Measurements from ENCODE around the gene IL23A.

DNA sequence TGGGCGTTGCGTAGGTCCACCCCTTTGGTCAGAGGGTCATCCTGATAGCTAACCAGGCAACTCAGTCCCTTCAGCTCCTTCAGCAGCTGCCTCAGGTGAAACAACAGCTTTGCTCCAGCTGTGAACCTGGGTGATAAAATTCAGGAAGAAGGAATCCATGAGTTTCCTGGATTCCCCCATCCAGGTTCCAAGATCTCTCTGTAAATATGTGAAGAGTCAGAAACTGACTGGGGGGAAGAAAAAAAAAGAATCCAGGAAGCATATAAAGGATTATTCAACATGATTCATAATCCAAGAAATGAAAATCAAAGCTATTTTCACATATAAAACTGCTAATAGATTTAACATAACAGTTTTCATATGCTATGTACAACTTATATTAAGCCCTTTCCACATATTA, 12.6 kb downstream of the IL23A start:
- no peak for TF ChIP-seq EZH2phosphoT487 (IDR thresholded peaks at IDR 0.05; ENCODE audit: borderline replicate concordance, low read depth, low read length)
- TF ChIP-seq, protein P1, sequence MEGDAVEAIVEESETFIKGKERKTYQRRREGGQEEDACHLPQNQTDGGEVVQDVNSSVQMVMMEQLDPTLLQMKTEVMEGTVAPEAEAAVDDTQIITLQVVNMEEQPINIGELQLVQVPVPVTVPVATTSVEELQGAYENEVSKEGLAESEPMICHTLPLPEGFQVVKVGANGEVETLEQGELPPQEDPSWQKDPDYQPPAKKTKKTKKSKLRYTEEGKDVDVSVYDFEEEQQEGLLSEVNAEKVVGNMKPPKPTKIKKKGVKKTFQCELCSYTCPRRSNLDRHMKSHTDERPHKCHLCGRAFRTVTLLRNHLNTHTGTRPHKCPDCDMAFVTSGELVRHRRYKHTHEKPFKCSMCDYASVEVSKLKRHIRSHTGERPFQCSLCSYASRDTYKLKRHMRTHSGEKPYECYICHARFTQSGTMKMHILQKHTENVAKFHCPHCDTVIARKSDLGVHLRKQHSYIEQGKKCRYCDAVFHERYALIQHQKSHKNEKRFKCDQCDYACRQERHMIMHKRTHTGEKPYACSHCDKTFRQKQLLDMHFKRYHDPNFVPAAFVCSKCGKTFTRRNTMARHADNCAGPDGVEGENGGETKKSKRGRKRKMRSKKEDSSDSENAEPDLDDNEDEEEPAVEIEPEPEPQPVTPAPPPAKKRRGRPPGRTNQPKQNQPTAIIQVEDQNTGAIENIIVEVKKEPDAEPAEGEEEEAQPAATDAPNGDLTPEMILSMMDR (conservative IDR thresholded peaks at IDR 0.05; ENCODE audit: low read length): no peak

Data from OCI-LY7 (cell line).